NCI-H446 treated with DMSO at 0.1 percent for 48 hours (cell line): ENCODE data around the gene CSTA.

Experiments
- DNase-seq: peaks from one replicate; lab custom pipeline; 2025; lab: John Stamatoyannopoulos, UW

CSTA gene

DNA sequence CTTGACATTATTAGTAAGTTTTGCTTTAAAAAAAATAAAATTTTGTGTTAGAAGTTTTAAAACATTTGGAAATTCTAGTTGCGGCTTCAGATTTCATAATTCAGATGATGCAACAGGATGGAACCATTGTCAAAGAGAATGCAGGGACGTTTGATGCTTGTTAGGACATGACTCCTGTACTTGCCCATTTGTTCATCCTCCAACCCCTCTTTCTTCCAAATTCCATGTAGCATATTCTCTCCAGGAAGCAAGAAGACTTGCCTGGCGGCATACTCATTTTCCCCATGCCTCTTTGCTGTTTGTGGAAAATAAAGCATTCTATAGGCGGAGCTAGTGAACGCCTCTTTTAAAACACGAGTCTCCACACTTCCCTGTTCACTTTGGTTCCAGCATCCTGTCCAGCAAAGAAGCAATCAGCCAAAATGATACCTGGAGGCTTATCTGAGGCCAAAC lies at the start of gene CSTA:
Gene CSTA, plus strand, starts transcription at position 378 of the 453 bp plus-strand sequence. Its CDS starts 45 bp downstream, at position 423.
- no peak for DNase-seq

- no peak for DNase-seq
Measured at GRCh38 chr3:122281891-122282290, 43.2 kb upstream of the CSTA start.

DNA sequence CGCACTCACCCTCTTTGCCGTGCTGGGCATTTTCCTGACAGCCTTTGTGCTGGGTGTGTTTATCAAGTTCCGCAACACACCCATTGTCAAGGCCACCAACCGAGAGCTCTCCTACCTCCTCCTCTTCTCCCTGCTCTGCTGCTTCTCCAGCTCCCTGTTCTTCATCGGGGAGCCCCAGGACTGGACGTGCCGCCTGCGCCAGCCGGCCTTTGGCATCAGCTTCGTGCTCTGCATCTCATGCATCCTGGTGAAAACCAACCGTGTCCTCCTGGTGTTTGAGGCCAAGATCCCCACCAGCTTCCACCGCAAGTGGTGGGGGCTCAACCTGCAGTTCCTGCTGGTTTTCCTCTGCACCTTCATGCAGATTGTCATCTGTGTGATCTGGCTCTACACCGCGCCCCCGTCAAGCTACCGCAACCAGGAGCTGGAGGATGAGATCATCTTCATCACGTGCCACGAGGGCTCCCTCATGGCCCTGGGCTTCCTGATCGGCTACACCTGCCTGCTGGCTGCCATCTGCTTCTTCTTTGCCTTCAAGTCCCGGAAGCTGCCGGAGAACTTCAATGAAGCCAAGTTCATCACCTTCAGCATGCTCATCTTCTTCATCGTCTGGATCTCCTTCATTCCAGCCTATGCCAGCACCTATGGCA lies 41.1 kb upstream of the CSTA start:
- DNase-seq: no peak

GRCh38 chr3:122284486-122284885 lies 40.6 kb upstream of the CSTA start:
- no peak for DNase-seq

DNA sequence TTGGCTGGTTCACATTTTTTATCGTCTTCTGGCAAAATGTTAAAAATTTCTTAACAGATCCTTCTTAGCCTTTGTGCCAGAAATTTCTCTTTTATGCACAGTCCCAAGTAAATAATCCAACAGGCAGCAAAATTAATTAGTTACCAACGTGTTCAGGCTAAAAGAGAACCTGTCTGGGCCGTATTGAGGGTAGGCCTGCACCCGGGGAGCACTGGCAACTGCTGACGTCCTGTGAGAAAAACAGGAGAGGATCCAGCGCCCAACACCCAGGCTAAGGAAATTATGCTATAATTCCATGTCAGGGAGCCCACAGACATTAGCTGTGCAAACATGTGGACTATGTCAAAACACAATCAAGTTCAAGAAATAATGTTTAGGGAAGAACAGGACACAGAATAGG lies 30.7 kb upstream of the CSTA start:
- no peak for DNase-seq

DNA sequence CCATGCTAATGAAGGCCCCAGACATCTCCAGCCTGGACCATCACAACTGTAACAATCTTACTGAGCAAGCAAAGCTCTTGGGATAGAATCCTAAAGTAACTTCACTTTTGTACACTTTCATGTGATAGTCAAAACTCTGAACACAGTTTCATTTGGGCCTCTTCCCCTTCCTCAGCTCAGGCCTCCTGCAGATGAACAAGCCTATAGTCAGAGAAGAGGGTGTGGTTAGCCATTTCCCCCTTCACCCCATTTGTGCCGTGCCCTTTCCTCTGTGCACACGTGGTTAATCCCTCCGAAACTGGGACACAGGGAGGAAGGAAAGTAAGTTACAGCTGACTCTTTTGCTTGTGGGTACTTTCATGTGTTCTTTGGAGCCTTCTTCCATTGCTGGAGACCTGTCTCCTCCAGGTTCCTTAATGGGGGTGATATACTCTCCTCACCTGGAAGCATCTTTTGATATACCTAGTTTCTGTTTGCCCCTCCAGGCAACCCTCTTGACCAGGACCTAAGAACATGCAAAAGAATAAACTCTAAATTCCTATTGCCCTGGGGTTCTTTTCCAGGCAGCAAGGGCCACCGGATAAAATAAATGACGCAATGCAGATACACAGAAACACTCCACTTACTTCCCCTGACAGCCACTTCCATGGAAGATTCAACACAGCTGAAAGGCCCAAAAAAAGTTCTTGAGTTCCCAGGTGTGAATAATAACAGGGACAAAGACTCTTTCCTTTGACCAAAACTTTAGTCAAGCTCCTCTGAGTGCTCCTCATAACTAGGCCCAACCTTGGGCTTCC lies 29.6 kb upstream of the CSTA start:
- no peak for DNase-seq

GRCh38 chr3:122298239-122298638 lies 26.8 kb upstream of the CSTA start:
- DNase-seq: no peak

- no peak for DNase-seq
Measured at GRCh38 chr3:122299215-122299614, 25.8 kb upstream of the CSTA start.

DNA sequence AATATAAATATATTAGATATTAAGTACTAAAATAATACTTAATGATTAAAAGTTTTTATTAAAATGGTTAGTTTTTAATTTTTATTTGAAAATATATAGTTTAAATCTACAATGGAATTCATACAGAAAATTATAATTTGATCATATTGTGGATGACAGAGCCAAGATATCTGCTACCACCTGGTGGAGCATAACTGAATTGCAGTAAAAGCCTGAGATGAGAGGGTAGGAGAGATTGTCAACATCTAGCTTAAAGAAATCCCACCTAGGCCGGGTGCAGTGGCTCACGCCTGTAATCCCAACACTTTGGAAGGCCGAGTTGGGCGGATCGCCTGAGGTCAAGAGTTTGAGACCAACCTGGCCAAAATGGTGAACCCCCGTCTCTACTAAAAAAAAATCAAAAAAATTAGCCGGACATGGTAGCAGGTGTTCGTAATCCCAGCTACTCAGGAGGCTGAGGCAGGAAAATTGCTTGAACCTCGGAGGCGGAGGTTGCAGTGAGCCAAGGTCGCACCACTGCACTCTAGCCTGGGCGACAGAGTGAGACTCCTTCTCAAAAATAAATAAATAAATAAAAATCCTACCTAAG lies 25.1 kb upstream of the CSTA start:
- no peak for DNase-seq

GRCh38 chr3:122301063-122301462 lies 24.0 kb upstream of the CSTA start:
- DNase-seq: no peak

- no peak for DNase-seq
Measured at GRCh38 chr3:122305818-122306621, 19.0 kb upstream of the CSTA start.

- no peak for DNase-seq
Measured at GRCh38 chr3:122306622-122306953, 18.5 kb upstream of the CSTA start.

DNA sequence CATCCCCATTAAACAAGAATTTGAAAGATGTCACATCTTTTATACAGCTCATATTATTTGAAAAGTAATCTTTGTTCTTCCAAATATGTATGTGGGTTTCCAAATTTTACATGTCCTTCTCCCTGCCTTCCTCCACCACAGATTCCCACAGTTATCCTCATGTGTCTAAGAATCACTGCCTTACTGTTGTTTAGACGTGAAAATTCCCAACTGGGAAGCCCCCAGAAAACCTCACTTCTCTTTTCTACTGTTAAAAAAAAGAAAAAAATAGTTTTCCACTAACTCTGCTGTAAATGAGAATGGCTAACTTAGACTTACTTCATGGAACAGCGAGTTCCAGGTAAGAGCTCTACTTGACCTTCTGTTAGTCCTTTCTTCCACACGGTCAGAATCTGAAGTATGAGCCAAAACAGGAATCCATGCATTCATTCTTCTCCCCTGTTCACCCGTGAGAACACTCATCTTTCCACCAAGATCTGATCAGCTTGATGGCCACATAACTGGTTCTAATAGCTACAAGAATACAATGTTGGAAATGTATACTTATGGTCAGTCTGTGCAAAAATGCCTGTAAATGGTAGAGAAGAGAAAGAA lies 17.9 kb upstream of the CSTA start:
- no peak for DNase-seq

GRCh38 chr3:122307976-122308375 lies 17.1 kb upstream of the CSTA start:
- no peak for DNase-seq

- DNase-seq: no peak
Measured at GRCh38 chr3:122310361-122310760, 14.7 kb upstream of the CSTA start.

DNA sequence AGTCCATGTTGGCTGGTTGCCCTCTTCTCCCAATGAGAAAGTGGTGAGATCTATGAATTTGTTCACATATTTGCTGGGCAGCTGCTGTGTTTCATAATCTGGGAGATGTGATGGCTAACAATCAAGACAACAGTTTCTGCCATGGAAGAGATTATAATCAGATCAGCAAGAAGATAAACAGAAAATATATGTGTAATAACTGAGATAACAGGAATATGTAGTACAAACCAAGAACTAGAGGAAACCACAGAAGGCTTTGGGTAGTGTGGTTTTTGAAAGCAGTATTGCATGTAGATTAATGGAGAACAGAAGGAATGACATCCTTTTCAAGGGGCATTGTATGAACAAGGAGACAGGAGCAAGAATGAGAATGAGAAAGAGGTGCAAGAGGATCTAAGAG lies 12.2 kb upstream of the CSTA start:
- no peak for DNase-seq

DNA sequence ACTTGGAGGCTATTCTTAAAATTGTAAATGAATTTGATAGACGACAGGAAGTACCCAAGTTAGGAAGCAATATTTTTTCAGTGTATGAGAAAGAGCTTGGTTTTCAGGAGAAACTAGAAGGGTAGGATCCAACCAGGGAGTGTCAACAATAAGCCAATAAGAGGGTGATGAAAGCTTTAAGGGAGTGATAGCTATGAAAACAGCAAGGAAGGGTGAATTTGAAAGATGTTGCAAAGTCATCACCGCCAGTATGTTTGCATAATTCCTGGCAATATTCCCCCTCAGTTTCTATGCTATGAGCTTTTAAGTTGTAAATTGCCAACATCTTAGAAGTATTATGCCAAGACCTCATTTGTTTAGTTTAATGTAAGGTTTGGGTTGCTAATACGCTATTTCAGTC lies 11.8 kb upstream of the CSTA start:
- DNase-seq: no peak

- DNase-seq: no peak
Measured at GRCh38 chr3:122314228-122314876, 10.7 kb upstream of the CSTA start.

- DNase-seq: no peak
Measured at GRCh38 chr3:122315619-122316018, 9.4 kb upstream of the CSTA start.

DNA sequence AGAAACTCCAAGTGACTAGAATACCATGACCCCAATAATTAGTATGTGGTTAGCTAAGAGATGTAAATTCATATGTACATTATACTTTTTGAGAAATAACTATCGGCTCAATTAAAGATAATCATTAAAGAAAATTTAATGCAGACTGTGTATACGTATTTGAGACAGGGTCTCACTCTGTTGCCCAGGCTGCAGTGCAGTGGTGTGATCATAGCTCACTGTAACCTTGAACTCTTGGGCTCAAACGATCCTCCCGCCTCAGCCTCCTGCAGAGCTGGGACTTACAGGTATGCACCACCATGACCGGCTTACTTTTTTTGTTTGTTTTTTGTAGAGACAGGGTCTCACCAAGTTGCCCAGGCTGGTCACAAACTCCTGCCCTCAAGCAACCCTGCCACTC lies 8.7 kb upstream of the CSTA start:
- DNase-seq: no peak

DNA sequence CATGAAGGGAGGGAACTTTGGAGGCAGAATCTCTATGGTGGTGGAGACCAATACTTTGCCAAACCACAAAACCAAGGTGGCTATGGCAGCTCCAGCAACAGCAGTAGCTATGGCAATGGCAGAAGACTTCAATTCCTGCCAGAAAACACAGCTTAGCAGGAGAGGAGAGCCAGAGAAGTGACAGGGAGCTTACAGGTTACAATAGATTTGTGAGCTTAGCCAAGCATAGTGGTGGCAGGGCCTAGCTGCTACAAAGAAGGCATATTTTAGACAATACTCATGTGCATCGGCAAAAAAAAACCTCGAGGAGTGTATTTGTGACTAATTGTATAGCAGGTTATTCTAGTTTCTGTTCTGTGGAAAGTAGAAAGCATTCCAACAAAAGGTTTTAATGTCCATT lies 6.4 kb upstream of the CSTA start:
- no peak for DNase-seq
